GM12864 (cell line): Measurements from ENCODE around the gene PPFIBP1.

Experiments
- DNase-seq: peaks from one replicate; pipeline ENCODE4 v3.0.0-alpha.2; 2011; ENCODE audit warnings: low read depth
- H3K4me3 ChIP-seq: 2 replicates; pipeline ENCODE4 v1.5.1; 2011; ENCODE audit warnings: mild to moderate bottlenecking, low read depth, low read length, control low read depth
- CTCF ChIP-seq: IDR thresholded peaks from 2 replicates; pipeline ENCODE4 v1.5.1; 2011; ENCODE audit warnings: low read depth, mild to moderate bottlenecking, moderate library complexity, low read length, control low read depth, inconsistent platforms; ENCODE audit errors: missing control alignments

The PPFIBP1 gene

DNA sequence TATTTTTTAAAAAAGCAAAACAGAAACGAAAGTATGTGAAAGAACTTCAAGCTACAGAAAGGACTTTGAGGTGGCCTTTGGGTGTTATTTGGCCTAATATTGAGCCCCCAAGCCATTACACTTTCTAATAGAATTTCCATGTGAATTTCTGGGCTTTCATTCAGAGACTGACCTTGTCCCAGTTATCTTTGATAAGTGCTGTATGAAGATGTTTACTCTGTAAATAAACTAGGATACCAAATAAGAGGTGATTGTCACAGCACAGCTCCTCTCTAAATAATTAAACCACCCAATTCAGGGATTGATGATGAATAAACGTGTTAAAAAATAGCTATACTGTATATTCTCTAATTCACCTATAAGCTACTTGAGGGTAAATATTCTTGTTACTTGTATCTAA, 32.8 kb upstream of the PPFIBP1 start:
- no peak for DNase-seq
- TF ChIP-seq CTCF: no peak
- H3K4me3 ChIP-seq: no peak overlapping the region

GRCh38 chr12:27493260-27493940, 30.6 kb upstream of the PPFIBP1 start:
- no peak for DNase-seq
- no peak for TF ChIP-seq CTCF
- no peak overlapping the region for H3K4me3 ChIP-seq

DNA sequence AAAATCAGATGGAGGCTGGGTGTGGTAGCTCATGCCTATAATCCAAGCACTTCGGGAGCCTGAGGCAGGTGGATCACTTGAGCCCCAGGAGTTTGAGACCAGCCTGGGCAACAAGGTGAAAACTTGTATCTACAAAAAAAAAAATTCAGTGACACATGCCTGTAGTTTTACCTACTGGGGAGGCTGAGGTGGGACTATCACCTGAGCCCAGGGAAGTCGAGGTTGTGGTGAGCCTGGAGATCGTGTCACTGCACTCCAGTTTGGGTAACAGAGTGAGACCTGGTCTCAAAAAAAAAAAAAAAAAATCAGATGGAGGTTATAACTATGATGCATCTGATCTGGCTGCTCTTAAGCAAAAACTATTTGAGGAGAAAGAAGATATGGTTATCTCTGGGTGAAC, 26.6 kb upstream of the PPFIBP1 start:
- DNase-seq: no peak
- no peak for TF ChIP-seq CTCF
- no peak overlapping the region for H3K4me3 ChIP-seq

GRCh38 chr12:27498149-27498548, 25.9 kb upstream of the PPFIBP1 start:
- DNase-seq: no peak
- no peak for TF ChIP-seq CTCF

GRCh38 chr12:27498761-27499160, 25.2 kb upstream of the PPFIBP1 start:
- H3K4me3 ChIP-seq: no peak overlapping the region
- no peak for DNase-seq
- TF ChIP-seq CTCF: no peak

More at GRCh38 chr12:27498149-27498548, 25.9 kb upstream of the PPFIBP1 start:
- no peak overlapping the region for H3K4me3 ChIP-seq

- no peak for DNase-seq
- TF ChIP-seq CTCF: no peak
- no peak overlapping the region for H3K4me3 ChIP-seq
These were observed 24.6 kb upstream of the PPFIBP1 start for GRCh38 chr12:27499377-27499776.

DNA sequence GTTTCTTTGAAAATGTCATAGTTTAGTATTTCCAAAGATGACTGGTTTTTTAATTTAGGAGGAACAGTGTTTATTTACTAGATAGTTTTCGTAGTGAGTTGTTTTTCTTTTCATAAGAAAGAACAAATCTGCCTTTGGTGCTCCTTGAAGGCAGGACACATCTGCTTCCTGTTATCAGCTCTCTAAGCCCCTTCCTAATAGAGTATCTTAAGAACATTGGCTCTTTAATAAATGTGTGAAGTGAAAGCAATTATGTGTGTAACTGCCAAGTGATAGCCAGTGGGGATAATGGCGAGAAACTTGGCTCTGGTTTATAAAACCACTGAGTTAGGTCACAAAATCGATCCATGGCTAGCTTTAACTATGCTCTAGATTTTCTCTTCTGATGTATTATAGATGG, 23.5 kb upstream of the PPFIBP1 start:
- no peak for TF ChIP-seq CTCF
- DNase-seq: no peak
- H3K4me3 ChIP-seq: no peak overlapping the region
